ENCODE results near the gene BLVRA. TPM values are rescaled to one million over a fixed set of nuclear protein-coding genes. Genes with fewer than 3 reads are reported as not detected.

Gene BLVRA
- total and polyA plus RNA-seq, 10 of the 15 experiments (the other 5 are each of a cell fraction or from before 2014, with no cell fraction given), result 63.3 to 198 (median 102) TPM

DNA sequence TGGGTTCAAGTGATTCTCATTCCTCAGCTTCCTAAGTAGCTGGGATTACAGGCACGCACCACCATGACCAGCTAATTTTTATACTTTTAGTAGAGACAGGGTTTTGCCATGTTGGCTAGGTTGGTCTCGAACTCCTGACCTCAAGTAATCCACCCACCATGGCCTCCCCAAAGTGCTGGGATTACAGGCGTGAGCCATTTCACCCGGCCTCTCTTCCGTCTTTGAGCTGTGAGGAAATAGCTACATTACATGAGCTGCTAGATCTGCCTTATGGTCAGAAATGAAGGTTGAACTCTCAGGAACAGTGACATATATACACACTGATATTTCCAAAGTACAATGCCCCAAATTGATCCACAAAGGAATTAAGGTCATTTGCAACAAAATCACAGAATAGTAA lies 2.4 kb downstream of the BLVRA start (continued):
- TF ChIP-seq POLR2AphosphoS2 (IDR thresholded peaks at IDR 0.05; ENCODE audit: low read depth, low read length), result no peak
- TF ChIP-seq IKZF1 (conservative IDR thresholded peaks at IDR 0.05), result no peak
- TF ChIP-seq, protein P1, sequence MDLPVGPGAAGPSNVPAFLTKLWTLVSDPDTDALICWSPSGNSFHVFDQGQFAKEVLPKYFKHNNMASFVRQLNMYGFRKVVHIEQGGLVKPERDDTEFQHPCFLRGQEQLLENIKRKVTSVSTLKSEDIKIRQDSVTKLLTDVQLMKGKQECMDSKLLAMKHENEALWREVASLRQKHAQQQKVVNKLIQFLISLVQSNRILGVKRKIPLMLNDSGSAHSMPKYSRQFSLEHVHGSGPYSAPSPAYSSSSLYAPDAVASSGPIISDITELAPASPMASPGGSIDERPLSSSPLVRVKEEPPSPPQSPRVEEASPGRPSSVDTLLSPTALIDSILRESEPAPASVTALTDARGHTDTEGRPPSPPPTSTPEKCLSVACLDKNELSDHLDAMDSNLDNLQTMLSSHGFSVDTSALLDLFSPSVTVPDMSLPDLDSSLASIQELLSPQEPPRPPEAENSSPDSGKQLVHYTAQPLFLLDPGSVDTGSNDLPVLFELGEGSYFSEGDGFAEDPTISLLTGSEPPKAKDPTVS (IDR thresholded peaks at IDR 0.05; ENCODE audit: low read depth, low read length), result no peak
- TF ChIP-seq ATF7 (IDR thresholded peaks at IDR 0.05; ENCODE audit: low read depth), result no peak
- TF ChIP-seq TCF12 (IDR thresholded peaks at IDR 0.05; ENCODE audit: low read depth, low read length), result no peak
- TF ChIP-seq RBBP5 (conservative IDR thresholded peaks at IDR 0.05), result no peak
- no peak for TF ChIP-seq ZNF207 (IDR thresholded peaks at IDR 0.05; ENCODE audit: borderline replicate concordance)
- no peak for TF ChIP-seq YY1 (IDR thresholded peaks at IDR 0.05; ENCODE audit: low read depth, low read length)

DNA sequence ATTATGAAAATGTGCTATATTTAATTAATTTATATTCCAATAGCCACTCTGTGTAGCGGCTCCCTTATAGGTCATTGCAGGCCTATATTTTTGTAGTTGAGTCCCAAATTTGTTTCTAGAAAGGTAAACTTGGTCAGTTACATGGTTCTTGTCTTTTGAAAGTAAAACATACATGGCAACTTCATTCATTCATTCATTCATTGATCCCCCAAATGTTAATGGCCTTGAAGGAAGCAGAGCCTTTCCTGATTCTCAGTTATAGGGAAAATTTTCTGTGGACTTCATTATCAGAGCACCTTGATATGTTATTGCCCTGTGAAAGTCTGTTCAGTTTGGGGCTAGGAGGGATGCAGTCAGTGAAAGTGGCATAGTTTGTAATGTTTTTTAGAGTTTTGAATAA lies 2.9 kb downstream of the BLVRA start:
- H3K4me2 ChIP-seq (ENCODE audit: control insufficient read depth, insufficient read depth), result peak overlapping the region; percentile 35
- ChIA-PET RAD21 (ENCODE audit: unreplicated experiment) (interaction anchor here (1.2 to 5.9 kb wide), 9 partner anchors 11 to 826 kb away, joined by 3 to 49 read pairs (median 12); partner anchors contain the start of genes COA1 and STK17A), CTCF (interaction anchor here (0.6 to 6.8 kb wide), 9 partner anchors 11 to 179 kb away, joined by 3 to 36 read pairs (median 7); partner anchors contain the start of genes COA1 and STK17A), POLR2A (interaction anchor here (0.7 to 3.1 kb wide), 5 partner anchors 11 to 177 kb away, joined by 3 to 13 read pairs (median 4); no protein-coding TSS in a partner anchor), SMC1A (ENCODE audit: uncharacterized antibody, unreplicated experiment) (interaction anchor here (0.7 to 9.8 kb wide), 13 partner anchors 11 to 189 kb away, joined by 3 to 84 read pairs (median 3); partner anchors contain the start of gene STK17A)
- H3K4me3 ChIP-seq, result no peak overlapping the region; the same call in 1 of the 2 replicates
- FAIRE-seq (no peak), ATAC-seq (no peak), DNase-seq (ENCODE audit: low read depth, low spot score) (no peak)
- H3K4me1 ChIP-seq (ENCODE audit: control insufficient read depth, insufficient read depth, low read length), result peaks cover 48% of the 10 kb centered on the region
- in situ Hi-C loops (cut with MboI), result no loop called here
- H3K9ac ChIP-seq (ENCODE audit: control insufficient read depth, insufficient read depth, low read length), result no peak overlapping the region
- no peaks in the 10 kb centered on the region for H4K20me1 ChIP-seq (ENCODE audit: control insufficient read depth, insufficient read depth)
- intact Hi-C loops (cut with micrococcal nuclease; ENCODE audit: unreplicated experiment), result loop anchor here (5.0 kb wide), 1 partner anchor 34 kb away; the partner anchor contains the start of gene COA1
- no peaks in the 10 kb centered on the region for H3K9me3 ChIP-seq (replicated peaks; ENCODE audit: control insufficient read depth, insufficient read depth, low read length)
- 97% methylated on average over 1 of the region's 1 CpG for WGBS (ENCODE audit: insufficient coverage, insufficient replicate concordance, low lambda C conversion rate, missing lambda C conversion rate)
- no peak overlapping the region for H3K27ac ChIP-seq (ENCODE audit: control insufficient read depth, insufficient read depth)
- no peaks in the 10 kb centered on the region for H3K27me3 ChIP-seq (replicated peaks in 1 of 2; ENCODE audit: control insufficient read depth in 2 of 2, insufficient read depth in 2 of 2, low read length in 1 of 2)
- H3K36me3 ChIP-seq (ENCODE audit: control insufficient read depth in 2 of 2, insufficient read depth in 2 of 2, low read length in 1 of 2), result no peaks in the 10 kb centered on the region
- no TSS peak for BruUV-seq (replicated peaks)
- TF ChIP-seq BHLHE40 (IDR thresholded peaks at IDR 0.05; ENCODE audit: borderline replicate concordance in 1 of 2, low read depth in 2 of 2, low read length in 1 of 2), result no peak
- no peak for TF ChIP-seq RCOR1 (conservative IDR thresholded peaks at IDR 0.05; ENCODE audit: low read depth, low read length)
- peak; percentile 85 for TF ChIP-seq ZNF24 (IDR thresholded peaks at IDR 0.05)
- TF ChIP-seq, protein P2, sequence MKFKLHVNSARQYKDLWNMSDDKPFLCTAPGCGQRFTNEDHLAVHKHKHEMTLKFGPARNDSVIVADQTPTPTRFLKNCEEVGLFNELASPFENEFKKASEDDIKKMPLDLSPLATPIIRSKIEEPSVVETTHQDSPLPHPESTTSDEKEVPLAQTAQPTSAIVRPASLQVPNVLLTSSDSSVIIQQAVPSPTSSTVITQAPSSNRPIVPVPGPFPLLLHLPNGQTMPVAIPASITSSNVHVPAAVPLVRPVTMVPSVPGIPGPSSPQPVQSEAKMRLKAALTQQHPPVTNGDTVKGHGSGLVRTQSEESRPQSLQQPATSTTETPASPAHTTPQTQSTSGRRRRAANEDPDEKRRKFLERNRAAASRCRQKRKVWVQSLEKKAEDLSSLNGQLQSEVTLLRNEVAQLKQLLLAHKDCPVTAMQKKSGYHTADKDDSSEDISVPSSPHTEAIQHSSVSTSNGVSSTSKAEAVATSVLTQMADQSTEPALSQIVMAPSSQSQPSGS (IDR thresholded peaks at IDR 0.05; ENCODE audit: low read length), result no peak
- TF ChIP-seq SMAD5 (IDR thresholded peaks at IDR 0.05; ENCODE audit: low read depth), result no peak
- H2AFZ ChIP-seq (ENCODE audit: control insufficient read depth, low read depth, low read length), result no peak overlapping the region
- H3K79me2 ChIP-seq (ENCODE audit: control insufficient read depth, insufficient read depth, low read length), result peaks cover 44% of the 10 kb centered on the region

Measured in GM12878 (cell line).